ENCODE data around the gene SLC39A1. TPM values are rescaled to one million over a fixed set of nuclear protein-coding genes. Genes with fewer than 3 reads are reported as not detected.
A peak's percentile ranks its signal among the peaks of the same experiment; 100 is the strongest.

Gene SLC39A1
- total and polyA plus RNA-seq, 9 of the 15 experiments (the other 6 are each of a cell fraction or from before 2014, with no cell fraction given) = 9.9 to 81.1 (median 62.7) TPM

- peak; percentile 67 for TF ChIP-seq RBBP5 (IDR thresholded peaks at IDR 0.05; ENCODE audit: borderline replicate concordance, insufficient read depth, low read length, poor library complexity, severe bottlenecking)
- TF ChIP-seq HEY1 (CRISPR knock-in tag; IDR thresholded peaks at IDR 0.05; ENCODE audit: borderline replicate concordance) = no peak
- TF ChIP-seq DEAF1 (CRISPR knock-in tag; IDR thresholded peaks at IDR 0.05) = no peak
- peak; percentile 82 for TF ChIP-seq CHD2 (IDR thresholded peaks at IDR 0.05; ENCODE audit: low read depth, low read length)
- no peak for TF ChIP-seq FOXP1 (CRISPR knock-in tag; IDR thresholded peaks at IDR 0.05)
- no peak for TF ChIP-seq U2AF1 (optimal IDR thresholded peaks at IDR 0.05; ENCODE audit: low read depth, low read length)
- TF ChIP-seq, protein P1, sequence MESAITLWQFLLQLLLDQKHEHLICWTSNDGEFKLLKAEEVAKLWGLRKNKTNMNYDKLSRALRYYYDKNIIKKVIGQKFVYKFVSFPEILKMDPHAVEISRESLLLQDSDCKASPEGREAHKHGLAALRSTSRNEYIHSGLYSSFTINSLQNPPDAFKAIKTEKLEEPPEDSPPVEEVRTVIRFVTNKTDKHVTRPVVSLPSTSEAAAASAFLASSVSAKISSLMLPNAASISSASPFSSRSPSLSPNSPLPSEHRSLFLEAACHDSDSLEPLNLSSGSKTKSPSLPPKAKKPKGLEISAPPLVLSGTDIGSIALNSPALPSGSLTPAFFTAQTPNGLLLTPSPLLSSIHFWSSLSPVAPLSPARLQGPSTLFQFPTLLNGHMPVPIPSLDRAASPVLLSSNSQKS (CRISPR knock-in tag; IDR thresholded peaks at IDR 0.05) = no peak
- TF ChIP-seq NRF1 (conservative IDR thresholded peaks at IDR 0.05 in 1 of 2, IDR thresholded peaks at IDR 0.05 in 1 of 2) = peak; percentile 76 to 80
- no peak for TF ChIP-seq ZNF12 (CRISPR knock-in tag; IDR thresholded peaks at IDR 0.05)
- peak; percentile 95 to 98 for TF ChIP-seq FOXK2 (conservative IDR thresholded peaks at IDR 0.05 in 1 of 2, IDR thresholded peaks at IDR 0.05 in 1 of 2; ENCODE audit: low read depth in 2 of 2)
- peak; percentile 96 for TF ChIP-seq MBD2 (IDR thresholded peaks at IDR 0.05; ENCODE audit: borderline replicate concordance, low read depth)
- TF ChIP-seq ETV6 (IDR thresholded peaks at IDR 0.05; ENCODE audit: borderline replicate concordance in 1 of 2, low read depth in 2 of 2, low read length in 1 of 2) = no peak
- TF ChIP-seq ETV6 (CRISPR knock-in tag; IDR thresholded peaks at IDR 0.05; ENCODE audit: borderline replicate concordance) = no peak; the same call in 1 of the 2 replicates
- no peak for TF ChIP-seq ZNF644 (tag; IDR thresholded peaks at IDR 0.05; ENCODE audit: low read depth)
- no peak for TF ChIP-seq ZNF134 (CRISPR knock-in tag; conservative IDR thresholded peaks at IDR 0.05)
- TF ChIP-seq SOX6 (IDR thresholded peaks at IDR 0.05) = peak; percentile 49
- no peak for TF ChIP-seq TCF7 (IDR thresholded peaks at IDR 0.05; ENCODE audit: borderline replicate concordance)
- no peak for TF ChIP-seq ZBTB8A (IDR thresholded peaks at IDR 0.05; ENCODE audit: partially characterized antibody)
- no peak for TF ChIP-seq ELF4 (CRISPR knock-in tag; IDR thresholded peaks at IDR 0.05)
- TF ChIP-seq, protein P2, sequence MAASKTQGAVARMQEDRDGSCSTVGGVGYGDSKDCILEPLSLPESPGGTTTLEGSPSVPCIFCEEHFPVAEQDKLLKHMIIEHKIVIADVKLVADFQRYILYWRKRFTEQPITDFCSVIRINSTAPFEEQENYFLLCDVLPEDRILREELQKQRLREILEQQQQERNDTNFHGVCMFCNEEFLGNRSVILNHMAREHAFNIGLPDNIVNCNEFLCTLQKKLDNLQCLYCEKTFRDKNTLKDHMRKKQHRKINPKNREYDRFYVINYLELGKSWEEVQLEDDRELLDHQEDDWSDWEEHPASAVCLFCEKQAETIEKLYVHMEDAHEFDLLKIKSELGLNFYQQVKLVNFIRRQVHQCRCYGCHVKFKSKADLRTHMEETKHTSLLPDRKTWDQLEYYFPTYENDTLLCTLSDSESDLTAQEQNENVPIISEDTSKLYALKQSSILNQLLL (CRISPR knock-in tag; IDR thresholded peaks at IDR 0.05; ENCODE audit: borderline replicate concordance) = no peak
- TF ChIP-seq MEIS2 (IDR thresholded peaks at IDR 0.05; ENCODE audit: partially characterized antibody) = no peak
- peak; percentile 91 for TF ChIP-seq BHLHE40 (IDR thresholded peaks at IDR 0.05; ENCODE audit: low read length)
- no peak for TF ChIP-seq ZNF696 (CRISPR knock-in tag; conservative IDR thresholded peaks at IDR 0.05)
- TF ChIP-seq ZNF75A (CRISPR knock-in tag; IDR thresholded peaks at IDR 0.05) = no peak
Measured at GRCh38 chr1:153967107-153967999, 4.0 kb upstream of the SLC39A1 start, which contains the start of gene CREB3L4 (continued).
